Ishikawa (cell line): ENCODE data around the gene NAT8L.

ENCODE experiments used
- CEBPB ChIP-seq: IDR thresholded peaks from 2 replicates; pipeline ENCODE4 v1.6.1; 2012
- EP300 ChIP-seq: IDR thresholded peaks from 2 replicates; pipeline ENCODE4 v1.6.1; 2012; ENCODE audit warnings: borderline replicate concordance
- FOXM1 ChIP-seq: IDR thresholded peaks from 2 replicates; pipeline ENCODE4 v1.6.1; 2012; ENCODE audit warnings: low read depth, borderline replicate concordance
- MAX ChIP-seq: IDR thresholded peaks from 2 replicates; pipeline ENCODE4 v1.6.1; 2012
- RAD21 ChIP-seq: IDR thresholded peaks from 2 replicates; pipeline ENCODE4 v1.6.1; 2012; ENCODE audit warnings: low read depth
- TAF1 ChIP-seq: IDR thresholded peaks from 2 replicates; pipeline ENCODE4 v1.6.1; 2012; ENCODE audit warnings: low read depth, mild to moderate bottlenecking
- USF1 ChIP-seq: IDR thresholded peaks from 2 replicates; pipeline ENCODE4 v1.6.1; 2012
- YY1 ChIP-seq: IDR thresholded peaks from 2 replicates; pipeline ENCODE4 v1.6.1; 2012; ENCODE audit warnings: low read depth
- ZBTB7A ChIP-seq: IDR thresholded peaks from 2 replicates; pipeline ENCODE4 v1.6.1; 2012; ENCODE audit warnings: low read depth

GRCh38 chr4:2103127-2103842, 44.2 kb downstream of the NAT8L start:
- TF ChIP-seq EP300 (no peak), ZBTB7A (no peak), YY1 (no peak), FOXM1 (no peak), MAX (no peak), CEBPB (no peak), RAD21 (no peak), USF1 (no peak), TAF1 (no peak)
